Caco-2 (cell line): ENCODE measurements around the gene WDR81. TPM values are rescaled to one million over a fixed set of nuclear protein-coding genes. Genes with fewer than 3 reads are reported as not detected.

Source experiments
- BruUV-seq: library from RNA; stranded (reverse); fragments of 400-500 nt; replicated peaks from 2 replicates; lab custom pipeline; 2021; lab: Mats Ljungman, UMichigan
- CTCF ChIA-PET: fragments of 300-600 bp; sonication (Branson Sonifier 250); formaldehyde crosslinking; loops from one replicate; lab custom pipeline; 2022; ENCODE audit warnings: antibody characterized with exemption; lab: Charles Lee
- POLR2A ChIA-PET: fragments of 300-600 bp; sonication (Branson Sonifier 250); formaldehyde crosslinking; loops from one replicate; lab custom pipeline; 2022; ENCODE audit warnings: antibody characterized with exemption; lab: Charles Lee
- DNase-seq, 2 experiments: peaks; one replicate each; pipeline versions ENCODE4 v3.0.0 to v3.0.0-alpha.2; 2020 to 2022
- H3K27me3 ChIP-seq: replicated peaks from 2 replicates; pipeline ENCODE4 v1.6.0; 2011; ENCODE audit warnings: low read length; ENCODE audit not compliant: control insufficient read depth, insufficient read depth
- H3K36me3 ChIP-seq: 2 replicates; pipeline ENCODE4 v1.5.1; 2011; ENCODE audit warnings: low read length; ENCODE audit not compliant: control insufficient read depth, insufficient read depth
- H3K4me1 ChIP-seq: fragments of 250-450 bp; sonication (Bioruptor Pico); 2 replicates; pipeline ENCODE4 v1.5.1; 2020; ENCODE audit warnings: mild to moderate bottlenecking
- H3K4me3 ChIP-seq: 2 replicates; pipeline ENCODE4 v1.5.1; 2011; ENCODE audit warnings: low read depth, mild to moderate bottlenecking, control low read depth, low read length
- H3K9me3 ChIP-seq: fragments of 250-450 bp; sonication (Bioruptor Pico); 2 replicates; pipeline ENCODE4 v1.5.1; 2020; ENCODE audit warnings: mild to moderate bottlenecking, moderate library complexity
- H3K27ac Mint-ChIP-seq: one replicate; pipeline ENCODE4 v1.8.0; 2022; ENCODE audit warnings: mixed read lengths; ENCODE audit not compliant: unreplicated experiment
- H3K27me3 Mint-ChIP-seq: one replicate; pipeline ENCODE4 v1.8.0; 2022; ENCODE audit warnings: mixed read lengths; ENCODE audit not compliant: insufficient read depth, unreplicated experiment
- H3K36me3 Mint-ChIP-seq: one replicate; pipeline ENCODE4 v1.8.0; 2022; ENCODE audit warnings: mild to moderate bottlenecking, mixed read lengths; ENCODE audit not compliant: insufficient read depth, unreplicated experiment
- H3K4me1 Mint-ChIP-seq: one replicate; pipeline ENCODE4 v1.8.0; 2022; ENCODE audit warnings: low read depth, mixed read lengths; ENCODE audit not compliant: unreplicated experiment
- H3K4me3 Mint-ChIP-seq: one replicate; pipeline ENCODE4 v1.8.0; 2022; ENCODE audit warnings: mild to moderate bottlenecking, moderate library complexity, mixed read lengths; ENCODE audit not compliant: unreplicated experiment
- H3K9me3 Mint-ChIP-seq: one replicate; pipeline ENCODE4 v1.8.0; 2022; ENCODE audit warnings: mixed read lengths; ENCODE audit not compliant: unreplicated experiment
- intact Hi-C: fragments of 100-400 bp; cut with micrococcal nuclease; formaldehyde crosslinking; loops from one replicate; pipeline ENCODE4 v1.10.0; 2022; ENCODE audit not compliant: unreplicated experiment
- total RNA-seq: library from RNA; stranded (reverse); gene quantifications from 2 replicates; pipeline ENCODE4 v1.2.3, GENCODE V29; 2022
- TF ChIP-seq, protein P1 (sequence below), 2 experiments: fragments of 200-600 bp in 1 of 2; IDR thresholded peaks; 1 replicate in 1 of 2; 2 replicates in 1 of 2; pipeline versions ENCODE4 v1.5.1 to v1.8.0; 2011 to 2022; ENCODE audit warnings: antibody characterized with exemption in 1 of 2, control low read depth in 1 of 2, inconsistent platforms in 1 of 2, low read depth in 1 of 2, low read length in 1 of 2, mild to moderate bottlenecking in 1 of 2, moderate library complexity in 1 of 2; ENCODE audit not compliant: insufficient read depth in 1 of 2, severe bottlenecking in 1 of 2, unreplicated experiment in 1 of 2

The WDR81 gene
- total RNA-seq, 1 experiment from 2014 or later = 26.6 TPM

DNA sequence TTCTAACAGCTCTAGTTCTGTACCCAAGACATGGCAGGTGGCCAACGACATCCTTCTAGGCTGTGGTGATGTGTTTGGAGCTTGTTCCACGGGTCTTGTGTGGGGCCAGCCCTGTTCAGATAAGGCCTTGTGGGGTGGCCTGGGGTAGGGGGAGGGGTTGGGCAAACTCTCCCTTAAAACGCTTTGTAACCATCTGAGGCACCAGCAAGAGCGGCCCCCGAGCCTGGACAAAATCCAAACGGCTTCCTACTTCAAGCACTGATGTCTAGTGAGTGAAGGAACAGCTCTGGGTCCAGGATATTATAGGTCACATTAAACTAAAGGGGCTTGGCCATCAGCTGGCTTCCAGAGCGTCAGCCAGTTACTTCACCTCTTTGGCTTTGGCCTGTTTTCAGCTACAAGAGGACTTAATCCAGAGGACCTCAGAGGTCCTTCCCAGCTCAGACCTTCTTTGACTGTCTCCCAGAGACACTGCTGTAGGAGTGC is 49.2 kb downstream of the WDR81 start:
- Histone ChIP-seq H3K4me3 (no peak overlapping the region), H3K36me3 (no peaks in the 10 kb centered on the region), H3K9me3 (no peaks in the 10 kb centered on the region), H3K27me3 (no peaks in the 10 kb centered on the region), H3K4me1 (peaks cover 32% of the 10 kb centered on the region)
- TF ChIP-seq, protein P1, sequence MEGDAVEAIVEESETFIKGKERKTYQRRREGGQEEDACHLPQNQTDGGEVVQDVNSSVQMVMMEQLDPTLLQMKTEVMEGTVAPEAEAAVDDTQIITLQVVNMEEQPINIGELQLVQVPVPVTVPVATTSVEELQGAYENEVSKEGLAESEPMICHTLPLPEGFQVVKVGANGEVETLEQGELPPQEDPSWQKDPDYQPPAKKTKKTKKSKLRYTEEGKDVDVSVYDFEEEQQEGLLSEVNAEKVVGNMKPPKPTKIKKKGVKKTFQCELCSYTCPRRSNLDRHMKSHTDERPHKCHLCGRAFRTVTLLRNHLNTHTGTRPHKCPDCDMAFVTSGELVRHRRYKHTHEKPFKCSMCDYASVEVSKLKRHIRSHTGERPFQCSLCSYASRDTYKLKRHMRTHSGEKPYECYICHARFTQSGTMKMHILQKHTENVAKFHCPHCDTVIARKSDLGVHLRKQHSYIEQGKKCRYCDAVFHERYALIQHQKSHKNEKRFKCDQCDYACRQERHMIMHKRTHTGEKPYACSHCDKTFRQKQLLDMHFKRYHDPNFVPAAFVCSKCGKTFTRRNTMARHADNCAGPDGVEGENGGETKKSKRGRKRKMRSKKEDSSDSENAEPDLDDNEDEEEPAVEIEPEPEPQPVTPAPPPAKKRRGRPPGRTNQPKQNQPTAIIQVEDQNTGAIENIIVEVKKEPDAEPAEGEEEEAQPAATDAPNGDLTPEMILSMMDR (IDR thresholded peaks at IDR 0.05; ENCODE audit: insufficient read depth in 1 of 2, low read depth in 1 of 2, low read length in 1 of 2, severe bottlenecking in 1 of 2, unreplicated experiment in 1 of 2) = no peak
- Mint-ChIP-seq H3K4me1 (peaks cover 14% of the 10 kb centered on the region), H3K27ac (no peak overlapping the region), H3K27me3 (no peaks in the 10 kb centered on the region), H3K9me3 (no peaks in the 10 kb centered on the region), H3K36me3 (peaks cover 82% of the 10 kb centered on the region), H3K4me3 (no peak overlapping the region)
- no TSS peak for BruUV-seq
- POLR2A ChIA-PET = interaction anchor here (0.8 kb wide), 1 partner anchor 57 kb away, joined by 3 read pairs; no protein-coding TSS in a partner anchor
- DNase-seq = no peak
- CTCF ChIA-PET = interaction anchor here (0.6 kb wide), 1 partner anchor 60 kb away, joined by 3 read pairs; no protein-coding TSS in a partner anchor
- intact Hi-C loops = no loop called here

DNA sequence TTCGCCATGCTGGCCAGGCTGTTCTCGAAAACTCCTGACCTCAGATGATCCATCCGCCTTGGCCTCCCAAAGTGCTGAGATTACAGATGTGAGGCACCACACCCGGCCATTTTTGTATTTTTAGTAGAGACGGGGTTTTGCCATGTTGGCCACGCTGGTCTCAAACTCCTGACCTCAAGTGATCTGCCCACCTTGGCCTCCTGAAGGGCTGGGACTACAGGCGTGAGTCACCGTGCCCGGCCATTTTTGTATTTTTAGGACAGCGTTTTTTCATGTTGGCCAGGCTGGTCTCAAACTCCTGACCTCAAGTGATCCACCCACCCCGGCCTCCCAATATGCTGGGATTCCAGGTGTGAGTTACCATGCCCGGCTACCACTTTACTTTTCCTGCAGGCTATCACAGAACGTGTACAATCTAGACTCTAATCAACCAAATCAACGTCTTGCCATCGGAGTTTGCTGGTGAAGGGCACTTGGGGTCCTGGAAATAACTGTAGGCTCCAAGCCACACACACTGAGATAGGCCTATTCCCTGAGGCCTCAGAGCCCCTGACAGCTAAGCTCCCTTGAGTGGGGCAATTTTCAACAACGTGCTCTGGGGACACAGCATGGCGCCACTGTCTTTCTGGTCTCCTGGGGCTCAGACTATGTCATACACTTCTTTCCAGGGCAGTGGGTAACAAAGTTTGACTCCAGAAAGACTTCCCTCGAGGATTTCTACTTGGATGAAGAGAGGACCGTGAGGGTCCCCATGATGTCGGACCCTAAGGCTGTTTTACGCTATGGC is 50.1 kb downstream of the WDR81 start:
- H3K27ac Mint-ChIP-seq = peak overlapping the region; percentile 32
- POLR2A ChIA-PET = no interaction called here
- CTCF ChIA-PET = no interaction called here
- DNase-seq = no peak
- TF ChIP-seq, protein P1 (IDR thresholded peaks at IDR 0.05; ENCODE audit: insufficient read depth in 1 of 2, low read depth in 1 of 2, low read length in 1 of 2, severe bottlenecking in 1 of 2, unreplicated experiment in 1 of 2) = no peak
- Histone ChIP-seq H3K36me3 (no peaks in the 10 kb centered on the region; the same call in 1 of the 2 replicates), H3K4me1 (peaks cover 25% of the 10 kb centered on the region), H3K9me3 (no peaks in the 10 kb centered on the region), H3K4me3 (no peak overlapping the region), H3K27me3 (no peaks in the 10 kb centered on the region)
- H3K9me3 Mint-ChIP-seq = no peaks in the 10 kb centered on the region
- no peaks in the 10 kb centered on the region for H3K27me3 Mint-ChIP-seq
- intact Hi-C loops = no loop called here
- H3K4me1 Mint-ChIP-seq = peaks cover 12% of the 10 kb centered on the region
- BruUV-seq = no TSS peak
- peaks cover 86% of the 10 kb centered on the region for H3K36me3 Mint-ChIP-seq
- no peak overlapping the region for H3K4me3 Mint-ChIP-seq

DNA sequence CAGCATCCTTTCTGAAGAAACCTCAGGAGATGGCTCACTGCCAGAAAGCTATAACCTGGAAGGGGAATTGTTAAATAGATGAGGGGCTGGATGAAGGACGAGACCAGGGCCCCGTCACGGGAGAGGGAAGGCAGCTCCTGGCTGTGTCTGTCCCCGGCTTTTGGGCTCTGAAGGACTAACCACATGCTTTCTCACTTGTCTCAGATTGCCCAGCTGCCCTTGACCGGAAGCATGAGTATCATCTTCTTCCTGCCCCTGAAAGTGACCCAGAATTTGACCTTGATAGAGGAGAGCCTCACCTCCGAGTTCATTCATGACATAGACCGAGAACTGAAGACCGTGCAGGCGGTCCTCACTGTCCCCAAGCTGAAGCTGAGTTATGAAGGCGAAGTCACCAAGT is 51.8 kb downstream of the WDR81 start:
- TF ChIP-seq, protein P1 (IDR thresholded peaks at IDR 0.05; ENCODE audit: insufficient read depth in 1 of 2, low read depth in 1 of 2, low read length in 1 of 2, severe bottlenecking in 1 of 2, unreplicated experiment in 1 of 2) = no peak
- no TSS peak for BruUV-seq
- DNase-seq = no peak

More for the DNA sequence above, 51.8 kb downstream of the WDR81 start:
- H3K4me3 ChIP-seq = no peak overlapping the region
- Mint-ChIP-seq H3K36me3 (peaks cover 85% of the 10 kb centered on the region), H3K27ac (no peak overlapping the region), H3K27me3 (no peaks in the 10 kb centered on the region), H3K4me3 (no peak overlapping the region), H3K9me3 (no peaks in the 10 kb centered on the region), H3K4me1 (no peaks in the 10 kb centered on the region)
- H3K36me3 ChIP-seq = no peaks in the 10 kb centered on the region; the same call in 1 of the 2 replicates
- no peaks in the 10 kb centered on the region for H3K27me3 ChIP-seq
- CTCF ChIA-PET = no interaction called here
- no peaks in the 10 kb centered on the region for H3K9me3 ChIP-seq
- peaks cover 9% of the 10 kb centered on the region for H3K4me1 ChIP-seq
- POLR2A ChIA-PET = interaction anchor here (0.6 kb wide), 2 partner anchors 40 to 43 kb away, joined by 3 to 10 read pairs; no protein-coding TSS in a partner anchor
- intact Hi-C loops = no loop called here
